GM18499 (cell line): ENCODE results near the gene MKLN1.

Experiments
- ATAC-seq: cut with Tn5 transposase; IDR thresholded peaks from one replicate; pipeline ENCODE4 v1.9.1; 2021; ENCODE audit warnings: moderate number of reproducible peaks; ENCODE audit not compliant: insufficient read depth, unreplicated experiment

MKLN1 gene

GRCh38 chr7:131346885-131347592, 19.4 kb downstream of the MKLN1 start:
- no peak for ATAC-seq

GRCh38 chr7:131352032-131352431, 24.4 kb downstream of the MKLN1 start:
- no peak for ATAC-seq

GRCh38 chr7:131354390-131354789, 26.7 kb downstream of the MKLN1 start:
- ATAC-seq, result no peak

GRCh38 chr7:131355917-131356777, 28.5 kb downstream of the MKLN1 start:
- no peak for ATAC-seq

DNA sequence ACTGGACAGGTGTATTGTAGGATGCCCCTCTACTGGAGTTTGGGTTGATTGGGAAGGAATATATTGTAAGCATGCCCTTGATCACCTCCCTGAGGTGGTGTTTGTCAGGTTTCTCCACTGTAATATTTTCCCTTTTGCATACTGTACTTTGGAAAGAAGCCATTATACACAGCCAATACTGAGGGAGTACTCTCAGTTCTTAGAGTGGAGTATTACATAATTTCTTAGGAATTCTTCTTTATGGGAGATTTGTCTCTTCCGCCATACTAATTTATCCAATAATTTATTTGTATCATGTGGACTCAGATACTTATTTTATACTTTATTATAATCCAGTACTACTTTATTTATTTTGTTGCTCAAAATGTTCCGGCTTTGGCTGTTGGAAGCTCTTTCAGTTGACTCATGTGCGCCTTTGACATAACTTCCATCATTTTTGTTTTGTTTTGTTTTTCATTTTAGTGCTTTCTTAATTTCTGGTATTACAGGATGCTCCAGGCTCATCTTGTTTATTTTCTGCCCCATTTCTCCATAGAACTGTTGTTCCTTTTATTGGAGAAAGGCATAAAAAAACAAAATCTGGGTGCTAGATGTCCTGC, 29.7 kb downstream of the MKLN1 start:
- ATAC-seq, result no peak

DNA sequence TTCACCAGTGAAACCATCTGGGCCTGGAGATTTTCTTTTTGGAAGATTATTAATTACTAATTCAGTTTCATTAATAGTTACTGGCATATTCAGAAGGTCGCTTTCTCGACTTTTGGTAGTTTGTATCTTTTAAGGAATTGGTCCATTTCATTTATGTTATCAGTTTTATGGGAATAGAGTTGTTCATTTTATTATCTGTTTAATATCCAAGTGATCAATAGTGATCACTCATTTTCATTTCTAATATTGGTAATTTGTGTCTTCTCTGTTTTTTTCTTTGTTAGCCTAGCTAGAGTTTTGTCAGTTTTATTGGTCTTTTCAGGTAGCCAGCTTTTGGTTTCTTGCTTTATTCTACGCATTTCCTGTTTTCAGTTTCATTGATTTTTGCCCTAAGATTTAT, 31.0 kb downstream of the MKLN1 start:
- no peak for ATAC-seq

DNA sequence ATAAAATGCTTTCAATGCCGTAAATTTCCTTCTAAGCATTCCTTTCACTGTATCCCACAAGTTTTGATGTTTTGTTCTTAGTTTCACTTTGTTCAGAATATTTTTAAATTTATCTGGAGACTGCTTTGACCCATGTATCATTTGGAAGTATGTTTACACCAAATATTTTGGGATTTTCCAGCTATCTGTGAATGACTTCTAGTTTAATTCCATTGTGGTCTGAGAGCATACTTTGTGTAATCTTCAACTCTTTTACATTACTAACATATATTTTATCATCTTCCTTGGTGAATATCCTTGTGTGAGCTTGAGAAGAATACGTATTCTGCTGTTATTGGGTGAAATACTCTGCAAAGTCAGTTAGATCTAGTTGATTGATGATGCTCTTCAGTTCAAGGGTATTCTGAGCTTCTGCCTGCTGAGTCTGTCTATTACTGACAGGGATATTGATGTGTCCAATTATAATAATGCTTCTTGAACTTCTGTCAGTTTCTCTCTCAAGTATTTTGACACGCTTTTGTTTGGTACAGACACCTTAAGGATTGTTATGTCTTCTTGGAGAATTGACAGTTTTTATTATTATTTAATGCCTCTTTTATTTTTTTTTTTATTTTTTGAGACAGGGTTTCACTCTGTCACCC, 31.6 kb downstream of the MKLN1 start:
- ATAC-seq, result no peak

DNA sequence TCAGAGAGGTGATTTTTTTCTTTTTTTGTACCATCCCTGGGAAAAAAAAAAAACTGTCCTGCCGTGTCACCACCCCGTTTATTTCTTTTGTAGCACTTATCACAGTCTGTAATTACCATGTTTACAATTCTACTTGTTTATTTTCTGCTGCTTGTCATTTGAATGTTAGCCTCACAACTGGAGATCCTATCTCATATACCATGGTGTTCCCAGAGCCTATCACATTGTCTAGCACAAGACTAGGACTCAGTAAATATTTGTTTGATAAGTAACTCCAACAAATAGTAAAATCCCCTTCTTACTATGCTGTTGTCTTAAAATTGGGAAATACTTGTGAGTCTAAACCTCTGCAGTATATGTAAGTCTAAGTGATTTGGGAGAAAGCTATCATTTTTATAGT, 36.0 kb downstream of the MKLN1 start:
- no peak for ATAC-seq

GRCh38 chr7:131364767-131365344, 37.2 kb downstream of the MKLN1 start:
- no peak for ATAC-seq

- ATAC-seq, result no peak
Observed at GRCh38 chr7:131365838-131366237, 38.2 kb downstream of the MKLN1 start.

- ATAC-seq, result no peak
Observed at GRCh38 chr7:131369354-131369753, 41.7 kb downstream of the MKLN1 start.

GRCh38 chr7:131370523-131370968, 42.9 kb downstream of the MKLN1 start:
- ATAC-seq, result no peak

GRCh38 chr7:131371411-131371810, 43.7 kb downstream of the MKLN1 start:
- no peak for ATAC-seq

DNA sequence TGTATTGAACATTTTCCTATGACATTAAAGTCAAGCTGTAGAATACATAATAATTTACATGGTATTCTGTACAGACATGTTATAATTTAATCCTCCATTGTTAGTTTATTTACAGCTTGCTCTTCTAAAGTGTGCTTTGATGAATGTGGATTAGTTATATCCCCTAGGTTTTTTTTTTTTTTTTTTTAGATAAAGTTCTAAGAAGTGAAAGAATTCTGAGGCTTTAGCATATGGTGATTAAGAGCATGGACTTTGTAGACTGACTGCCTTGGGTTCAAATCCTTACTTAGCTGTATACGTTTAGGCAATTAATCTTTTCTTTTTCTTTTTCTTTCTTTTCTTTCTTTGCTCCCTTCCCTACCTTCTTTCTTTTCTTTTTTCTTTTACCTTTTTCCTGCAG, 44.9 kb downstream of the MKLN1 start:
- no peak for ATAC-seq

GRCh38 chr7:131374821-131375220, 47.1 kb downstream of the MKLN1 start:
- ATAC-seq, result no peak

DNA sequence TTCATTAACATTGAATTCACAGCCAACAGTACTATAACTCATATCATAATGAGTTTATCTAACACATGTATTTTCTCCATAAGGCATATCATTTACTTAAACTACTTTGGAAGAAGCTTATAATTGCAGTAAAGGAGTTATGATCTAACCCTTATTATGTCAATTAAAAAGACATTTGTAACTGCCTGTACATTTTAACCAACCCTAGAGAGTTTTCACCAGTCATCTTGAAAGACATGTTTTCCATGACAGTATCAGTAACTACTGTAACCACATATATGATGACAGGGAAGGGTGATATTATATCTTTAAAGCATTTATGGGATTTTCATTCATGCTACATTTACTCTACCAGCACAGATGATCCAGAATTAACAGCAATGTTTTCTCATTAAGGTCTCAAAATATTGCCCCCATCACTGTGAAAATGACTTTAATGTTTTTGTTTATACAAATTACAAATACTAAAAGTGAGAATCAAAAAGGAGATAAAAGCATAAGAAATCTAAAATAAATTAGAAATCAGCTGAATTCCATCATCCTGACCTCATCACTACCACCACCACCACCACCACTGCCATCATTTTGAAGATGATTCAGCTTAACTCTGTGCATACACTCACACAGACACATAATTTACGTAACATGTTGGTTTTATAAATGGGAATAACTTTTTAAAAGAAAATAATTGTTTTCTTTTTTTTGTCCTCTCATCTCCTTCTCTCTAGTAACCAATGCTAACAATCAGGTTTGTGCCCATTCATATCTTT, 53.6 kb downstream of the MKLN1 start:
- no peak for ATAC-seq

GRCh38 chr7:131383417-131384285, 56.0 kb downstream of the MKLN1 start:
- no peak for ATAC-seq

- ATAC-seq, result no peak
Observed at GRCh38 chr7:131384286-131384635, 56.6 kb downstream of the MKLN1 start.
